ENCODE data around the gene ATP1A1.

- no peak for TF ChIP-seq CTCF (IDR thresholded peaks at IDR 0.05)
- TF ChIP-seq CHD2 (IDR thresholded peaks at IDR 0.05; ENCODE audit: low read length, partially characterized antibody): no peak
- no peak for TF ChIP-seq EHMT2 (IDR thresholded peaks at IDR 0.05; ENCODE audit: low read depth)
- no peak for TF ChIP-seq RFX5 (IDR thresholded peaks at IDR 0.05)
- no peak for TF ChIP-seq E2F6 (IDR thresholded peaks at IDR 0.05; ENCODE audit: borderline replicate concordance, low read depth)
- no peak for TF ChIP-seq RARB (CRISPR knock-in tag; IDR thresholded peaks at IDR 0.05)
- TF ChIP-seq ZFP36 (IDR thresholded peaks at IDR 0.05; ENCODE audit: borderline replicate concordance, partially characterized antibody): no peak
- no peak for TF ChIP-seq USF2 (IDR thresholded peaks at IDR 0.05)
- no peak for TF ChIP-seq POLR2A (IDR thresholded peaks at IDR 0.05; ENCODE audit: low read length)
- no peak for TF ChIP-seq RAD21 (conservative IDR thresholded peaks at IDR 0.05 in 1 of 2, IDR thresholded peaks at IDR 0.05 in 1 of 2)
- TF ChIP-seq ZSCAN20 (CRISPR knock-in tag; IDR thresholded peaks at IDR 0.05): no peak
- TF ChIP-seq MAX (IDR thresholded peaks at IDR 0.05): no peak
- TF ChIP-seq PBX3 (IDR thresholded peaks at IDR 0.05): no peak
- no peak for TF ChIP-seq RNF2 (IDR thresholded peaks at IDR 0.05; ENCODE audit: borderline replicate concordance, low read depth)
Observed at GRCh38 chr1:116365353-116365780, 7.7 kb upstream of the ATP1A1 start.

Data from A549 (cell line).